ENCODE results near the gene C21orf91. TPM values are rescaled to one million over a fixed set of nuclear protein-coding genes. Genes with fewer than 3 reads are reported as not detected.

C21orf91 gene
- total and polyA plus RNA-seq, 2 experiments from 2014 or later = 10.9 to 20.0 TPM

- TF ChIP-seq ZNF462 (CRISPR knock-in tag; IDR thresholded peaks at IDR 0.05) (no peak), CREB1 (CRISPR knock-in tag; IDR thresholded peaks at IDR 0.05; ENCODE audit: low read depth) (no peak), POLR2AphosphoS5 (IDR thresholded peaks at IDR 0.05; ENCODE audit: low read depth) (no peak), ZNF331 (CRISPR knock-in tag; IDR thresholded peaks at IDR 0.05; ENCODE audit: low read depth) (no peak)
Measured at GRCh38 chr21:17779980-17780379, 39.2 kb downstream of the C21orf91 start (continued).

GRCh38 chr21:17779496-17779895 lies 39.7 kb downstream of the C21orf91 start:
- H3K4me1 Mint-ChIP-seq = peaks cover 17% of the 10 kb centered on the region
- H3K9me2 ChIP-seq (ENCODE audit: insufficient read depth) = no peaks in the 10 kb centered on the region
- no peak for DNase-seq (ENCODE audit: low spot score)
- H4K20me1 ChIP-seq (replicated peaks; ENCODE audit: insufficient read depth) = no peaks in the 10 kb centered on the region
- no peaks in the 10 kb centered on the region for H3K27me3 ChIP-seq (ENCODE audit: insufficient read depth)
- no peak overlapping the region for H3K27ac ChIP-seq (ENCODE audit: low read depth)
- H3K4me1 ChIP-seq (ENCODE audit: insufficient read depth) = peaks cover 19% of the 10 kb centered on the region
- no peaks in the 10 kb centered on the region for H3K36me3 ChIP-seq (ENCODE audit: insufficient read depth)
- H3K79me2 ChIP-seq (replicated peaks; ENCODE audit: insufficient read depth) = no peaks in the 10 kb centered on the region
- H3F3A ChIP-seq (replicated peaks; ENCODE audit: low read depth) = no peaks in the 10 kb centered on the region
- no peak overlapping the region for H3K27ac Mint-ChIP-seq
- H3K9me3 Mint-ChIP-seq = peaks cover 4% of the 10 kb centered on the region
- no peak for ATAC-seq
- H2AFZ ChIP-seq = no peak overlapping the region
- H3K27me3 Mint-ChIP-seq (ENCODE audit: insufficient read depth, low read depth, poor library complexity) = no peaks in the 10 kb centered on the region
- H3K36me3 Mint-ChIP-seq (ENCODE audit: low read depth) = peaks cover 23% of the 10 kb centered on the region; the same call in 2 of the 3 replicates
- no peak overlapping the region for H3K4me3 ChIP-seq
- H3K4me3 Mint-ChIP-seq = no peak overlapping the region
- no peak overlapping the region for H3K4me2 ChIP-seq
- TF ChIP-seq REST (IDR thresholded peaks at IDR 0.05; ENCODE audit: unreplicated experiment) (no peak), CTCF (conservative IDR thresholded peaks at IDR 0.05; ENCODE audit: low read depth in 2 of 2) (no peak), EZH2phosphoT487 (IDR thresholded peaks at IDR 0.05; ENCODE audit: unreplicated experiment) (no peak), CREB1 (CRISPR knock-in tag; IDR thresholded peaks at IDR 0.05; ENCODE audit: low read depth) (no peak), JUNB (IDR thresholded peaks at IDR 0.05; ENCODE audit: unreplicated experiment) (no peak), ETS1 (IDR thresholded peaks at IDR 0.05) (no peak), NANOG (IDR thresholded peaks at IDR 0.05; ENCODE audit: borderline replicate concordance) (no peak), STAT1 (IDR thresholded peaks at IDR 0.05; ENCODE audit: unreplicated experiment) (no peak)

Data from GM23338 (cell line).